IMR-90 (cell line): ENCODE measurements around the gene GPX3. TPM values are rescaled to one million over a fixed set of nuclear protein-coding genes. Genes with fewer than 3 reads are reported as not detected.
A peak's percentile ranks its signal among the peaks of the same experiment; 100 is the strongest.

Experiments
- ATAC-seq: fragments of 200-7000 bp; cut with Tn5 transposase; 2 replicates; pipeline ENCODE4 v1.9.1; 2020; ENCODE audit warnings: low read depth, mild to moderate bottlenecking, moderate library complexity
- BruUV-seq: library from RNA; stranded (reverse); fragments of 400-500 nt; replicated peaks from 2 replicates; lab custom pipeline; 2021; lab: Mats Ljungman, UMichigan
- CTCF ChIA-PET: fragments of 300-600 bp; formaldehyde crosslinking; extraction: SDS; loops from one replicate; lab custom pipeline; 2021; ENCODE audit warnings: antibody characterized with exemption; lab: Yijun Ruan, JAX
- POLR2A ChIA-PET: fragments of 300-600 bp; sonication (Branson Sonifier 250); formaldehyde crosslinking; loops from one replicate; lab custom pipeline; 2022; ENCODE audit warnings: antibody characterized with exemption; ENCODE audit not compliant: unreplicated experiment; lab: Charles Lee
- DNase-seq: peaks from one replicate; pipeline ENCODE4 v3.0.0; 2013
- H2AFZ ChIP-seq: replicated peaks from 2 replicates; pipeline ENCODE3; 2013; ENCODE audit warnings: low read length, mild to moderate bottlenecking; ENCODE audit not compliant: poor library complexity
- H2AK5ac ChIP-seq: 2 replicates; pipeline ENCODE4 v1.6.1; 2013; ENCODE audit warnings: low read depth, low read length, inconsistent platforms
- H2AK9ac ChIP-seq: replicated peaks from 2 replicates; pipeline ENCODE3; 2013; ENCODE audit warnings: mild to moderate bottlenecking, low read depth, low read length, moderate library complexity; ENCODE audit not compliant: poor library complexity
- H2BK120ac ChIP-seq: 2 replicates; pipeline ENCODE4 v1.6.1; 2013; ENCODE audit warnings: low read depth, low read length, inconsistent platforms
- H2BK15ac ChIP-seq: 3 replicates; pipeline ENCODE4 v1.6.1; 2013; ENCODE audit warnings: low read depth, low read length, inconsistent platforms
- H2BK20ac ChIP-seq: 2 replicates; pipeline ENCODE4 v1.6.1; 2013; ENCODE audit warnings: low read depth, mild to moderate bottlenecking, inconsistent platforms, low read length, moderate library complexity
- H2BK5ac ChIP-seq: 2 replicates; pipeline ENCODE4 v1.6.1; 2013; ENCODE audit warnings: mild to moderate bottlenecking, low read depth, low read length, inconsistent platforms; ENCODE audit not compliant: poor library complexity, severe bottlenecking
- H3K14ac ChIP-seq: replicated peaks from 2 replicates; pipeline ENCODE4 v1.6.1; 2013; ENCODE audit warnings: low read depth, low read length, inconsistent platforms
- H3K18ac ChIP-seq: 2 replicates; pipeline ENCODE4 v1.6.1; 2013; ENCODE audit warnings: low read depth, low read length, control low read depth
- H3K23ac ChIP-seq: 2 replicates; pipeline ENCODE4 v1.6.1; 2013; ENCODE audit warnings: low read depth, low read length, inconsistent platforms
- H3K27ac ChIP-seq: 2 replicates; pipeline ENCODE4 v1.5.1; 2013; ENCODE audit warnings: mild to moderate bottlenecking, control low read depth, low read length; ENCODE audit not compliant: insufficient read depth
- H3K27me3 ChIP-seq: 2 replicates; pipeline ENCODE4 v1.6.1; 2013; ENCODE audit warnings: low read length; ENCODE audit not compliant: control insufficient read depth, insufficient read depth
- H3K36me3 ChIP-seq: 2 replicates; pipeline ENCODE4 v1.6.1; 2013; ENCODE audit warnings: low read length, mixed read lengths; ENCODE audit not compliant: control insufficient read depth, insufficient read depth
- H3K4ac ChIP-seq: 2 replicates; pipeline ENCODE4 v1.6.1; 2013; ENCODE audit warnings: low read depth, low read length, inconsistent platforms
- H3K4me1 ChIP-seq: 2 replicates; pipeline ENCODE4 v1.6.1; 2013; ENCODE audit warnings: low read length, mixed read lengths; ENCODE audit not compliant: control insufficient read depth, insufficient read depth
- H3K4me2 ChIP-seq: 2 replicates; pipeline ENCODE4 v1.6.1; 2013; ENCODE audit warnings: low read depth, mild to moderate bottlenecking, control low read depth, low read length, moderate library complexity
- H3K4me3 ChIP-seq: 2 replicates; pipeline ENCODE4 v1.5.1; 2013; ENCODE audit warnings: low read depth, mild to moderate bottlenecking, control low read depth, low read length, moderate library complexity; ENCODE audit not compliant: insufficient read depth
- H3K56ac ChIP-seq: 2 replicates; pipeline ENCODE4 v1.6.1; 2013; ENCODE audit warnings: low read length, inconsistent platforms; ENCODE audit not compliant: insufficient read depth; ENCODE audit errors: extremely low read depth
- H3K79me1 ChIP-seq, 2 experiments: 2 replicates each; pipeline ENCODE4 v1.6.1; 2013; ENCODE audit warnings: low read length in 2 of 2, inconsistent platforms in 1 of 2, low read depth in 1 of 2
- H3K9ac ChIP-seq: 2 replicates; pipeline ENCODE4 v1.6.1; 2013; ENCODE audit warnings: low read depth, low read length, control low read depth
- H3K9me1 ChIP-seq: 2 replicates; pipeline ENCODE4 v1.6.1; 2013; ENCODE audit warnings: low read length, inconsistent platforms; ENCODE audit not compliant: insufficient read depth
- H3K9me3 ChIP-seq: 2 replicates; pipeline ENCODE4 v1.6.1; 2013; ENCODE audit warnings: low read length; ENCODE audit not compliant: control insufficient read depth, insufficient read depth
- H4K20me1 ChIP-seq: 2 replicates; pipeline ENCODE4 v1.6.1; 2013; ENCODE audit warnings: low read length, inconsistent platforms; ENCODE audit not compliant: insufficient read depth
- H4K5ac ChIP-seq: 2 replicates; pipeline ENCODE4 v1.6.1; 2013; ENCODE audit warnings: mild to moderate bottlenecking, low read depth, low read length, control low read depth
- H4K8ac ChIP-seq, 2 experiments: 2 replicates each; pipeline ENCODE4 v1.6.1; 2013; ENCODE audit warnings: low read depth in 2 of 2, low read length in 2 of 2, control low read depth in 1 of 2, inconsistent platforms in 1 of 2
- H4K91ac ChIP-seq: 2 replicates; pipeline ENCODE4 v1.6.1; 2013; ENCODE audit warnings: low read depth, low read length, inconsistent platforms; ENCODE audit not compliant: insufficient read depth
- BHLHE40 ChIP-seq: fragments of 150-350 bp; IDR thresholded peaks from 2 replicates; pipeline ENCODE4 v1.6.1; 2016; ENCODE audit warnings: mild to moderate bottlenecking, low read depth, low read length
- MXI1 ChIP-seq: IDR thresholded peaks from 2 replicates; pipeline ENCODE4 v1.6.1; 2012; ENCODE audit warnings: low read depth, mild to moderate bottlenecking, low read length, moderate library complexity, borderline replicate concordance
- POLR2A ChIP-seq: IDR thresholded peaks from 2 replicates; pipeline ENCODE4 v1.6.1; 2012; ENCODE audit warnings: mild to moderate bottlenecking, low read depth, low read length
- RCOR1 ChIP-seq: IDR thresholded peaks from 2 replicates; pipeline ENCODE4 v1.6.1; 2012; ENCODE audit warnings: mild to moderate bottlenecking, low read length, improper control_type of control experiment; ENCODE audit not compliant: insufficient replicate concordance
- WGBS, 2 experiments: methylation state at CpG; one replicate each; pipeline versions ENCODE4 v1.1.5 to v1.1.7; 2013; ENCODE audit warnings: missing lambda C conversion rate in 2 of 2; ENCODE audit not compliant: insufficient read length in 1 of 2; ENCODE audit errors: extremely low coverage in 2 of 2; 5-methylcytosine and 5-hydroxymethylcytosine counted together
- dilution Hi-C: fragments of 300-500 bp; cut with HindIII; formaldehyde crosslinking; loops from one replicate; pipeline ENCODE4 v1.14.3; 2018; ENCODE audit warnings: low sequenced_read_pairs; ENCODE audit not compliant: unreplicated experiment
- in situ Hi-C: fragments of 300-500 bp; cut with MboI; formaldehyde crosslinking; loops from 3 replicates; pipeline ENCODE4 v1.14.3; 2019; ENCODE audit warnings: low sequenced_read_pairs, inconsistent platforms, mixed read lengths
- intact Hi-C: fragments of 100-400 bp; cut with micrococcal nuclease; formaldehyde crosslinking; loops from 2 replicates; pipeline ENCODE4 v1.10.0; 2022
- polyA plus RNA-seq, 3 experiments: library from polyadenylated mRNA; depleted of rRNA; stranded (reverse); fragments of >200 nt; gene quantifications; 2 replicates each; pipeline ENCODE4 v1.2.3, GENCODE V29; 2012; ENCODE audit warnings: low replicate concordance in 1 of 3
- total RNA-seq: library from RNA; depleted of rRNA; stranded (reverse); fragments of >200 nt; gene quantifications from 2 replicates; pipeline ENCODE4 v1.2.3, GENCODE V29; 2012
- TF ChIP-seq, protein P1 (sequence below): fragments of 150-350 bp; IDR thresholded peaks from 2 replicates; pipeline ENCODE4 v1.6.1; 2017; ENCODE audit warnings: mild to moderate bottlenecking, antibody characterized with exemption, low read length, low read depth

Gene GPX3
- total and polyA plus RNA-seq, 2 of the 4 experiments (the other 2 are of a cell fraction), result 0.36 to 1.0 TPM

- H4K8ac ChIP-seq, result no peak overlapping the region
- intact Hi-C loops (no loop called here), dilution Hi-C loops (no loop called here), in situ Hi-C loops (loop anchor here (5.0 kb wide), 1 partner anchor 63 kb away; no protein-coding TSS in a partner anchor)
- H3K9ac ChIP-seq, result no peak overlapping the region
- no peak overlapping the region for H2BK15ac ChIP-seq
- H3K27me3 ChIP-seq, result no peaks in the 10 kb centered on the region
- H3K14ac ChIP-seq, result no peak overlapping the region
- no peak for ATAC-seq
- POLR2A ChIA-PET, result no interaction called here
- CTCF ChIA-PET, result interaction anchor here (4.0 kb wide), 1 partner anchor 60 kb away, joined by 61 read pairs; no protein-coding TSS in a partner anchor
- no peak overlapping the region for H3K4me3 ChIP-seq
- H4K20me1 ChIP-seq, result peaks cover 10% of the 10 kb centered on the region
- H3K9me3 ChIP-seq, result no peaks in the 10 kb centered on the region
- H3K18ac ChIP-seq, result no peak overlapping the region
- no peak overlapping the region for H2AFZ ChIP-seq
- H2AK9ac ChIP-seq, result peak overlapping the region; percentile 66
- H2BK20ac ChIP-seq, result no peak overlapping the region
- no peak overlapping the region for H4K5ac ChIP-seq
- no peak overlapping the region for H4K91ac ChIP-seq
- no peak overlapping the region for H2BK120ac ChIP-seq
- no peak overlapping the region for H3K56ac ChIP-seq
- H3K79me1 ChIP-seq, result peaks cover 5 to 60% of the 10 kb centered on the region in 2 experiments; a peak in 3 of 4 replicates
- peaks cover 42% of the 10 kb centered on the region for H3K36me3 ChIP-seq
- H2AK5ac ChIP-seq, result no peak overlapping the region
- TF ChIP-seq BHLHE40 (no peak), POLR2A (no peak), MXI1 (no peak), RCOR1 (no peak)
- TF ChIP-seq, protein P1, sequence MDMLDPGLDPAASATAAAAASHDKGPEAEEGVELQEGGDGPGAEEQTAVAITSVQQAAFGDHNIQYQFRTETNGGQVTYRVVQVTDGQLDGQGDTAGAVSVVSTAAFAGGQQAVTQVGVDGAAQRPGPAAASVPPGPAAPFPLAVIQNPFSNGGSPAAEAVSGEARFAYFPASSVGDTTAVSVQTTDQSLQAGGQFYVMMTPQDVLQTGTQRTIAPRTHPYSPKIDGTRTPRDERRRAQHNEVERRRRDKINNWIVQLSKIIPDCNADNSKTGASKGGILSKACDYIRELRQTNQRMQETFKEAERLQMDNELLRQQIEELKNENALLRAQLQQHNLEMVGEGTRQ, result no peak
- H3K4ac ChIP-seq, result no peak overlapping the region
- DNase-seq, result no peak
- no peak overlapping the region for H3K23ac ChIP-seq
- WGBS, 2 experiments, result 100% methylated on average over 1 of the region's 3 CpGs; no CpG with 5 or more reads in 1 of the 2 experiments
- H3K9me1 ChIP-seq, result peaks cover 10% of the 10 kb centered on the region
- H2BK5ac ChIP-seq, result no peak overlapping the region
- 0 out of 2 replicates have a peak, but pooled peaks cover 4% of the 10 kb centered on the region for H3K4me1 ChIP-seq
- no TSS peak for BruUV-seq
- no peak overlapping the region for H3K4me2 ChIP-seq
- no peak overlapping the region for H3K27ac ChIP-seq
Observed at GRCh38 chr5:151054709-151055108, 34.3 kb downstream of the GPX3 start.
